Measurements from ENCODE around the gene TMEM185B. TPM values are rescaled to one million over a fixed set of nuclear protein-coding genes. Genes with fewer than 3 reads are reported as not detected.

TMEM185B gene
- total RNA-seq, 1 donor from 2014 or later = 27.9 TPM

DNA sequence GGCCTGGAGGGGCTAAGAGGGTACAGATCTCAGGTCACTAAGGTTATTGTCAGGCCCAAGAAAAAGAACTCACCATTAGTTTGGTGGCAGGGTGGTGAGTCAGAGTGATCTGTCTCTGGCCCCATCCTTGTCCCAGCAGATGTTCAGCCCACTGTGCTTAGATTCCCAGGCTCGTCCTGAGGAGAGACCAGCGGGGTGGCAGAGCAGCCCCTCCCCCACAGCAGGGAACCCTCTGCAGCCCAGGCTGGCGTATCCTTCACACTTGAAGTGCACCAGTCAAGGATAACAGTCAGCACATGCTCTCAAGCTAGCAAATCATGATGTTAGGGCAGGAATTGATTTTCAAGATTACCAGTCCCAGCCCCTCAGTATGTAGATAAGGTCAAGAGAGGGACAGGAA, 43.1 kb downstream of the TMEM185B start:
- H3K4me2 ChIP-seq (ENCODE audit: low read length) = no peak overlapping the region
- TF ChIP-seq, protein P1, sequence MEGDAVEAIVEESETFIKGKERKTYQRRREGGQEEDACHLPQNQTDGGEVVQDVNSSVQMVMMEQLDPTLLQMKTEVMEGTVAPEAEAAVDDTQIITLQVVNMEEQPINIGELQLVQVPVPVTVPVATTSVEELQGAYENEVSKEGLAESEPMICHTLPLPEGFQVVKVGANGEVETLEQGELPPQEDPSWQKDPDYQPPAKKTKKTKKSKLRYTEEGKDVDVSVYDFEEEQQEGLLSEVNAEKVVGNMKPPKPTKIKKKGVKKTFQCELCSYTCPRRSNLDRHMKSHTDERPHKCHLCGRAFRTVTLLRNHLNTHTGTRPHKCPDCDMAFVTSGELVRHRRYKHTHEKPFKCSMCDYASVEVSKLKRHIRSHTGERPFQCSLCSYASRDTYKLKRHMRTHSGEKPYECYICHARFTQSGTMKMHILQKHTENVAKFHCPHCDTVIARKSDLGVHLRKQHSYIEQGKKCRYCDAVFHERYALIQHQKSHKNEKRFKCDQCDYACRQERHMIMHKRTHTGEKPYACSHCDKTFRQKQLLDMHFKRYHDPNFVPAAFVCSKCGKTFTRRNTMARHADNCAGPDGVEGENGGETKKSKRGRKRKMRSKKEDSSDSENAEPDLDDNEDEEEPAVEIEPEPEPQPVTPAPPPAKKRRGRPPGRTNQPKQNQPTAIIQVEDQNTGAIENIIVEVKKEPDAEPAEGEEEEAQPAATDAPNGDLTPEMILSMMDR (IDR thresholded peaks at IDR 0.05; ENCODE audit: insufficient read depth, low read depth, low read length) = no peak
- no peak for TF ChIP-seq EZH2 (IDR thresholded peaks at IDR 0.05; ENCODE audit: insufficient read depth, low read length)
- H3K36me3 ChIP-seq (ENCODE audit: insufficient read depth, low read length) = no peaks in the 10 kb centered on the region
- Mint-ChIP-seq H3K27ac (ENCODE audit: unreplicated experiment) (no peak overlapping the region), H3K36me3 (ENCODE audit: low read depth, unreplicated experiment) (peaks cover 15% of the 10 kb centered on the region), H3K9me3 (ENCODE audit: unreplicated experiment) (peaks cover 10% of the 10 kb centered on the region), H3K27me3 (ENCODE audit: low read depth, unreplicated experiment) (peaks cover 3% of the 10 kb centered on the region), H3K4me3 (ENCODE audit: unreplicated experiment) (no peak overlapping the region), H3K4me1 (ENCODE audit: low read depth, unreplicated experiment) (peaks cover 3% of the 10 kb centered on the region)
- H4K20me1 ChIP-seq (ENCODE audit: insufficient read depth, low read length) = no peaks in the 10 kb centered on the region
- no peak overlapping the region for H2AFZ ChIP-seq (ENCODE audit: low read depth, low read length)
- H3K4me3 ChIP-seq (ENCODE audit: insufficient read depth, low read depth, low read length) = no peak overlapping the region
- H3K9ac ChIP-seq (ENCODE audit: low read length) = no peak overlapping the region
- H3K27me3 ChIP-seq (ENCODE audit: insufficient read depth, low read length) = no peaks in the 10 kb centered on the region
- no peak for DNase-seq (ENCODE audit: low read depth)
- no peaks in the 10 kb centered on the region for H3K79me2 ChIP-seq (ENCODE audit: insufficient read depth, low read length)
- H3K27ac ChIP-seq (ENCODE audit: low read depth, low read length) = no peak overlapping the region
- no peak for FAIRE-seq
- no peaks in the 10 kb centered on the region for H3K9me3 ChIP-seq (ENCODE audit: insufficient read depth, low read depth, low read length)
- H3K4me1 ChIP-seq (ENCODE audit: insufficient read depth, low read length) = no peaks in the 10 kb centered on the region

DNA sequence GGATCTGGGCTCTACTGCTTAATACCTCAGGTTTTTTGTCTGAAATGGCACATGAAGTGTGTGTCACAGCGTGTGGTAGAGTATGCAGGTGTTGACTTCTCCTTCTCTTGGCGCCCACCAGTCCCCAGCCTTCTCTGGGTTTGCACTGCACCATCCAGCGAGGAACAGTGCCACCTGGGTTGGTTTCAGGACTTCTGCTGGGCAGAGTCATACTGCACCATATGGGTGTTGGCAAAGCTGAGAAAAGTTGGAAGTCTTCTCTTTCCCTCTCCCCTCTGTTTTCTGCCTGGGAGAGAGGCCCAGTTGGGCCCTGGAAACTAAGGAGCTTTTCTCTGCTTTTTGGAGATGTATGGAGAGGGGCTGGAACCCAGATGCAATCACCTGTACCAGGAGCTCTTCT, 43.8 kb downstream of the TMEM185B start:
- Mint-ChIP-seq H3K36me3 (ENCODE audit: low read depth, unreplicated experiment) (peaks cover 13% of the 10 kb centered on the region), H3K27me3 (ENCODE audit: low read depth, unreplicated experiment) (peaks cover 3% of the 10 kb centered on the region), H3K9me3 (ENCODE audit: unreplicated experiment) (peaks cover 10% of the 10 kb centered on the region), H3K4me3 (ENCODE audit: unreplicated experiment) (no peak overlapping the region), H3K27ac (ENCODE audit: unreplicated experiment) (no peak overlapping the region), H3K4me1 (ENCODE audit: low read depth, unreplicated experiment) (peaks cover 3% of the 10 kb centered on the region)
- no peak for FAIRE-seq
- DNase-seq (ENCODE audit: low read depth) = no peak
- Histone ChIP-seq H3K36me3 (ENCODE audit: insufficient read depth, low read length) (no peaks in the 10 kb centered on the region), H3K9ac (ENCODE audit: low read length) (no peak overlapping the region), H4K20me1 (ENCODE audit: insufficient read depth, low read length) (no peaks in the 10 kb centered on the region), H3K4me3 (ENCODE audit: insufficient read depth, low read depth, low read length) (no peak overlapping the region), H3K79me2 (ENCODE audit: insufficient read depth, low read length) (no peaks in the 10 kb centered on the region), H3K9me3 (ENCODE audit: insufficient read depth, low read depth, low read length) (no peaks in the 10 kb centered on the region), H2AFZ (ENCODE audit: low read depth, low read length) (no peak overlapping the region), H3K4me1 (ENCODE audit: insufficient read depth, low read length) (no peaks in the 10 kb centered on the region), H3K27me3 (ENCODE audit: insufficient read depth, low read length) (no peaks in the 10 kb centered on the region), H3K27ac (ENCODE audit: low read depth, low read length) (no peak overlapping the region), H3K4me2 (ENCODE audit: low read length) (no peak overlapping the region)
- TF ChIP-seq, protein P1 (IDR thresholded peaks at IDR 0.05; ENCODE audit: insufficient read depth, low read depth, low read length) = no peak
- no peak for TF ChIP-seq EZH2 (IDR thresholded peaks at IDR 0.05; ENCODE audit: insufficient read depth, low read length)

DNA sequence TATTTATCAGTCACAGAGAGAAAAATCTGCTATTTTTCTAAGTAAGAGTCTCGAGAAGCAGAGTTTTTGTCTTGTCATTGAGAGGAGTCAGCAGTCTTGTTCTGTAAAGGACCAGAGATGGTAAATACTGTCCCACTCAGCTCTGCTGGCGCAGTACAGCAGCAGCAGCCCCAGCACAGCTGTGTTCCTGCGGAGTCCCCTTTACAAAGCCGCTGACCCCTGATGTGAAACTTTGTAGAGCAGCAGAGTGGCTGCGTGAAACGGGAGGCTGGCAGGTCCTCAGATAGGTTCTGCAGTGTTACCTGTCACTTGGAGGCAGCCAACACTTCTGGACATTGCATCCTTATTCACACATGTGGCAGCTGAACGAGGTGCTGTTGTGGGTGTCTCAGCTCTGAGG, 45.2 kb downstream of the TMEM185B start:
- Histone ChIP-seq H3K9ac (ENCODE audit: low read length) (no peak overlapping the region), H4K20me1 (ENCODE audit: insufficient read depth, low read length) (no peaks in the 10 kb centered on the region), H3K9me3 (ENCODE audit: insufficient read depth, low read depth, low read length) (no peaks in the 10 kb centered on the region), H3K79me2 (ENCODE audit: insufficient read depth, low read length) (no peaks in the 10 kb centered on the region), H3K27me3 (ENCODE audit: insufficient read depth, low read length) (no peaks in the 10 kb centered on the region), H2AFZ (ENCODE audit: low read depth, low read length) (no peak overlapping the region), H3K4me2 (ENCODE audit: low read length) (no peak overlapping the region), H3K4me1 (ENCODE audit: insufficient read depth, low read length) (no peaks in the 10 kb centered on the region), H3K27ac (ENCODE audit: low read depth, low read length) (no peak overlapping the region), H3K36me3 (ENCODE audit: insufficient read depth, low read length) (no peaks in the 10 kb centered on the region), H3K4me3 (ENCODE audit: insufficient read depth, low read depth, low read length) (no peak overlapping the region)
- H3K36me3 Mint-ChIP-seq (ENCODE audit: low read depth, unreplicated experiment) = peaks cover 8% of the 10 kb centered on the region
- no peak overlapping the region for H3K4me3 Mint-ChIP-seq (ENCODE audit: unreplicated experiment)
- peaks cover 7% of the 10 kb centered on the region for H3K9me3 Mint-ChIP-seq (ENCODE audit: unreplicated experiment)
- peaks cover 3% of the 10 kb centered on the region for H3K4me1 Mint-ChIP-seq (ENCODE audit: low read depth, unreplicated experiment)
- no peaks in the 10 kb centered on the region for H3K27me3 Mint-ChIP-seq (ENCODE audit: low read depth, unreplicated experiment)
- TF ChIP-seq EZH2 (IDR thresholded peaks at IDR 0.05; ENCODE audit: insufficient read depth, low read length) = no peak
- DNase-seq (ENCODE audit: low read depth) (no peak), FAIRE-seq (no peak)
- H3K27ac Mint-ChIP-seq (ENCODE audit: unreplicated experiment) = no peak overlapping the region

Measured in astrocyte (in vitro differentiated cells and primary cell).